ENCODE results near the gene SYCP2.

GRCh38 chr20:59831024-59831915 is 102.2 kb downstream of the SYCP2 start:
- TF ChIP-seq POLR2A (IDR thresholded peaks at IDR 0.05) (no peak), CTCF (IDR thresholded peaks at IDR 0.05) (no peak)
